Esophagus squamous epithelium (tissue), 5 donors: Measurements from ENCODE around the gene SLAMF9. TPM values are rescaled to one million over a fixed set of nuclear protein-coding genes. Genes with fewer than 3 reads are reported as not detected.

Experiments
- DNase-seq: peaks from one replicate; lab custom pipeline; 2025; lab: John Stamatoyannopoulos, UW
- H3K27ac ChIP-seq, 4 donors: fragments of 200-600 bp; sonication (generic); one replicate each; pipeline ENCODE4 v1.5.1; 2016 to 2019; ENCODE audit warnings: mild to moderate bottlenecking in 1 of 4
- H3K27me3 ChIP-seq, 4 donors: fragments of 200-600 bp; sonication (generic); 1 replicate in 3 of 4; 2 replicates in 1 of 4; pipeline versions ENCODE4 v1.5.1 to v1.6.0; 2017 to 2021; ENCODE audit warnings: antibody characterized with exemption in 1 of 4
- H3K36me3 ChIP-seq, 3 donors: fragments of 200-600 bp; sonication (generic); one replicate each; pipeline ENCODE4 v1.5.1; 2016 to 2019
- H3K4me1 ChIP-seq, 3 donors: fragments of 200-600 bp; sonication (generic); one replicate each; pipeline ENCODE4 v1.5.1; 2017 to 2019
- H3K4me3 ChIP-seq, 4 donors: fragments of 200-600 bp; sonication (generic); 1 replicate in 3 of 4; 2 replicates in 1 of 4; pipeline ENCODE4 v1.5.1; 2016 to 2019; ENCODE audit warnings: mild to moderate bottlenecking in 2 of 4, moderate library complexity in 1 of 4
- H3K9me3 ChIP-seq, 3 donors: fragments of 200-600 bp; sonication (generic); one replicate each; pipeline ENCODE4 v1.5.1; 2016 to 2019
- POLR2A ChIP-seq, 4 donors: fragments of 450-650 bp; IDR thresholded peaks; one replicate each; pipeline ENCODE4 v1.6.1; 2017; ENCODE audit warnings: antibody characterized with exemption in 4 of 4, mild to moderate bottlenecking in 4 of 4, moderate library complexity in 3 of 4
- WGBS, 2 donors: methylation state at CpG; one replicate each; pipeline ENCODE4 v1.1.5; 2018; 5-methylcytosine and 5-hydroxymethylcytosine counted together
- intact Hi-C: fragments of 100-400 bp; cut with DNase I; formaldehyde crosslinking; loops from one replicate; pipeline ENCODE4 v1.15.0; 2022
- total RNA-seq, 4 donors: library from RNA; depleted of rRNA; stranded (reverse); fragments of >200 nt; gene quantifications; one replicate each; pipeline ENCODE4 v1.1.0, GENCODE V29; 2016
- TF ChIP-seq, protein P1 (sequence below), 6 experiments: fragments of 450-650 bp in 4 of 6; fragments of 200-600 bp in 2 of 6; sonication (generic) in 2 of 6; IDR thresholded peaks; one replicate each; pipeline ENCODE4 v1.5.1; 2016 to 2019; ENCODE audit warnings: antibody characterized with exemption in 6 of 6, mild to moderate bottlenecking in 4 of 6, moderate library complexity in 4 of 6
- donor health status: DM: yes; HTN: yes; CAD: no.

The SLAMF9 gene
- total RNA-seq, result under 1 TPM in 2 of 4 donors, not detected in 2; 0.92 to 0.99 TPM

- Histone ChIP-seq H3K27ac (no peak within 1 kb of the TSS), H3K9me3 (no peaks in the 10 kb centered on the region), H3K4me3 (no peak within 1 kb of the TSS), H3K4me1 (peaks cover 4 to 56% (median 10%) of the 10 kb centered on the region in 3 donors), H3K36me3 (no peaks in the 10 kb centered on the region), H3K27me3 (peaks cover 0 to 17% (median 0%) of the 10 kb centered on the region in 4 donors)
- no peak for TF ChIP-seq POLR2A (IDR thresholded peaks at IDR 0.05)
- TF ChIP-seq, protein P1, sequence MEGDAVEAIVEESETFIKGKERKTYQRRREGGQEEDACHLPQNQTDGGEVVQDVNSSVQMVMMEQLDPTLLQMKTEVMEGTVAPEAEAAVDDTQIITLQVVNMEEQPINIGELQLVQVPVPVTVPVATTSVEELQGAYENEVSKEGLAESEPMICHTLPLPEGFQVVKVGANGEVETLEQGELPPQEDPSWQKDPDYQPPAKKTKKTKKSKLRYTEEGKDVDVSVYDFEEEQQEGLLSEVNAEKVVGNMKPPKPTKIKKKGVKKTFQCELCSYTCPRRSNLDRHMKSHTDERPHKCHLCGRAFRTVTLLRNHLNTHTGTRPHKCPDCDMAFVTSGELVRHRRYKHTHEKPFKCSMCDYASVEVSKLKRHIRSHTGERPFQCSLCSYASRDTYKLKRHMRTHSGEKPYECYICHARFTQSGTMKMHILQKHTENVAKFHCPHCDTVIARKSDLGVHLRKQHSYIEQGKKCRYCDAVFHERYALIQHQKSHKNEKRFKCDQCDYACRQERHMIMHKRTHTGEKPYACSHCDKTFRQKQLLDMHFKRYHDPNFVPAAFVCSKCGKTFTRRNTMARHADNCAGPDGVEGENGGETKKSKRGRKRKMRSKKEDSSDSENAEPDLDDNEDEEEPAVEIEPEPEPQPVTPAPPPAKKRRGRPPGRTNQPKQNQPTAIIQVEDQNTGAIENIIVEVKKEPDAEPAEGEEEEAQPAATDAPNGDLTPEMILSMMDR (IDR thresholded peaks at IDR 0.05), result no peak
- 52 to 58% methylated on average over 9 to 10 of the region's 11 CpGs for WGBS, 2 donors
- no peak for DNase-seq
- intact Hi-C loops, result no loop called here
Observed at GRCh38 chr1:159953536-159954515, at the start of gene SLAMF9. SLAMF9 (minus strand) TSS chr1:159954237; CDS start chr1:159954137, 100 bp downstream.

GRCh38 chr1:160001440-160001839 is 47.4 kb upstream of the SLAMF9 start:
- H3K9me3 ChIP-seq, result no peaks in the 10 kb centered on the region
- no peak overlapping the region for H3K4me3 ChIP-seq
- no peak overlapping the region for H3K27ac ChIP-seq
- no peaks in the 10 kb centered on the region for H3K27me3 ChIP-seq
- peaks cover 0 to 4% (median 0%) of the 10 kb centered on the region in 3 donors for H3K4me1 ChIP-seq
- no peaks in the 10 kb centered on the region for H3K36me3 ChIP-seq
- no peak for TF ChIP-seq POLR2A (IDR thresholded peaks at IDR 0.05)
- TF ChIP-seq, protein P1 (IDR thresholded peaks at IDR 0.05), result no peak
- DNase-seq, result no peak
- intact Hi-C loops, result loop anchor here (10.0 kb wide), 1 partner anchor 197 kb away; the partner anchor contains the start of gene FCRL6
- 77 to 80% methylated on average over 2 of the region's 2 CpGs for WGBS, 2 donors

- TF ChIP-seq, protein P1 (IDR thresholded peaks at IDR 0.05), result no peak
- no peak for TF ChIP-seq POLR2A (IDR thresholded peaks at IDR 0.05)
- no peaks in the 10 kb centered on the region for H3K36me3 ChIP-seq
- no peak overlapping the region for H3K27ac ChIP-seq
- H3K9me3 ChIP-seq, result no peaks in the 10 kb centered on the region
- no peak overlapping the region for H3K4me3 ChIP-seq
- H3K27me3 ChIP-seq, result no peaks in the 10 kb centered on the region
- WGBS, 2 donors, result 58 to 60% methylated on average over 4 of the region's 4 CpGs
- intact Hi-C loops, result no loop called here
- H3K4me1 ChIP-seq, result peaks cover 0 to 4% (median 0%) of the 10 kb centered on the region in 3 donors
- no peak for DNase-seq
Observed at GRCh38 chr1:159999204-159999603, 45.2 kb upstream of the SLAMF9 start.

DNA sequence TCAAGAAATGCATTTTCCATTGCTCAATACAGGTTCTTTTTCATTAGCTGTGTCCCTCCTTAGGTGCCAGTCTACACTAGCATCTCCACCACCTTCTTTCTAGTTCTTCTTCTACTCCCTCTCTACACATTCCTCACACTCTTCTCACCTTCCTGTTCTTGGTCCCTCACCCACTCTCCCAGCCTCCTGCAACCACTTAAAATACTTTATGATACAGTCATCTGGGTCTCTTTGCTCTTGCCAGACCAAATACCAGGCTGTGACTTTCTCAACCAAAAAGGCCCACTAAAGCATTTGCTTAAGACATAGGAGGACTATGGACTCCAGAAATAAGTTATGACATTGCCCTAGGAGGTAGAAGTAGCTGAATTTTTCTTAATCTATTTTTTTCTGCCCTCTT is 42.6 kb upstream of the SLAMF9 start:
- H3K27ac ChIP-seq, result no peak overlapping the region
- no peaks in the 10 kb centered on the region for H3K27me3 ChIP-seq
- peaks cover 0 to 7% (median 4%) of the 10 kb centered on the region in 3 donors for H3K4me1 ChIP-seq
- TF ChIP-seq, protein P1 (IDR thresholded peaks at IDR 0.05), result no peak
- TF ChIP-seq POLR2A (IDR thresholded peaks at IDR 0.05), result no peak
- no peak for DNase-seq
- no peaks in the 10 kb centered on the region for H3K36me3 ChIP-seq
- H3K4me3 ChIP-seq, result no peak overlapping the region
- H3K9me3 ChIP-seq, result no peaks in the 10 kb centered on the region
- intact Hi-C loops, result no loop called here

DNA sequence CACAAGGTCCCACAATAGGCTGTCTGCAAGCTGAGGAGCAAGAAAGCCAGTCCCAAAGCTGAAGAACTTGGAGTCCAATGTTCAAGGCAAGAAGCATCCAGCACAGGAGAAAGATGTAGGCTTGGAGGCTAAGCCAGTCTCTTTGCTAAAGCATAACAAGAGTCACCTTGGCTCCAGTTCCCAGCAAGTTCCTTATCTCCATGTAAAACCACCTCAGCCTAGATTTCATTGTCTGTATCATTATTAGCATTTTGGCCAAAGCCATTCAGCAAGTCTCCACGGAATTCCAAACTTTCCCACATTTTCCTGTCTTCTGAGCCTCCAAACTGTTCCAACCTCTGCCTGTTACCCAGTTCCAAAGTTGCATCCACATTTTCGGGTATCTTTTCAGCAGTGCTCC is 40.9 kb upstream of the SLAMF9 start:
- DNase-seq, result no peak
- 73 to 83% methylated on average over 2 of the region's 2 CpGs for WGBS, 2 donors
- Histone ChIP-seq H3K4me1 (peaks cover 0 to 15% (median 4%) of the 10 kb centered on the region in 3 donors), H3K4me3 (no peak overlapping the region), H3K36me3 (no peaks in the 10 kb centered on the region), H3K27me3 (peaks cover 0 to 6% (median 0%) of the 10 kb centered on the region in 4 donors), H3K9me3 (no peaks in the 10 kb centered on the region), H3K27ac (no peak overlapping the region)
- intact Hi-C loops, result no loop called here
- TF ChIP-seq, protein P1 (IDR thresholded peaks at IDR 0.05), result no peak
- no peak for TF ChIP-seq POLR2A (IDR thresholded peaks at IDR 0.05)
